ENCODE measurements around the gene HFE. TPM values are rescaled to one million over a fixed set of nuclear protein-coding genes. Genes with fewer than 3 reads are reported as not detected.

HFE gene
- total and polyA plus RNA-seq, 10 of the 15 experiments (the other 5 are each of a cell fraction or from before 2014, with no cell fraction given), result 0.52 to 5.9 (median 1.7) TPM

DNA sequence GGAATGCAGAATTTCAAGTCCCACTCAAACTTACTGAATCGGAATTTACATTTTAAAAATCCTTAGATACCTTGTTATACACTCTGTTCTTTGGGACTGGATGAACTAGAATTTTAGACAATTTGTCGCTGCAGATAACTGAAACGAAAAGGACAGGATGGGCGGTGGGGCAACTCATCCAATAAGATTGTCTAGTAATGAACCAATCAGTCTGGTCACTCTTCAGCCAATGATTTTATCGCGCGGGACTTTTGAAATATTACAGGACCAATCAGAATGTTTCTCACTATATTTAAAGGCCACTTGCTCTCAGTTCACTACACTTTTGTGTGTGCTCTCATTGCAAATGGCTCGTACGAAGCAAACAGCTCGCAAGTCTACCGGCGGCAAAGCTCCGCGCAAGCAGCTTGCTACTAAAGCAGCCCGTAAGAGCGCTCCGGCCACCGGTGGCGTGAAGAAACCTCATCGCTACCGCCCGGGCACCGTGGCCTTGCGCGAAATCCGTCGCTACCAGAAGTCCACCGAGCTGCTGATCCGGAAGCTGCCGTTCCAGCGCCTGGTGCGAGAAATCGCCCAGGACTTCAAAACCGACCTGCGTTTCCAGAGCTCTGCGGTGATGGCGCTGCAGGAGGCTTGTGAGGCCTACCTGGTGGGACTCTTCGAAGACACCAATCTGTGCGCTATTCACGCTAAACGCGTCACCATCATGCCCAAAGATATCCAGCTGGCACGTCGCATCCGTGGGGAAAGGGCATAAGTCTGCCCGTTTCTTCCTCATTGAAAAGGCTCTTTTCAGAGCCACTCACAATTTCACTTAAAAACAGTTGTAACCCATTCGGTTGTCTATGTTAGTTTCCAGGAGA lies 41.9 kb upstream of the HFE start (continued):
- TF ChIP-seq, protein P1, sequence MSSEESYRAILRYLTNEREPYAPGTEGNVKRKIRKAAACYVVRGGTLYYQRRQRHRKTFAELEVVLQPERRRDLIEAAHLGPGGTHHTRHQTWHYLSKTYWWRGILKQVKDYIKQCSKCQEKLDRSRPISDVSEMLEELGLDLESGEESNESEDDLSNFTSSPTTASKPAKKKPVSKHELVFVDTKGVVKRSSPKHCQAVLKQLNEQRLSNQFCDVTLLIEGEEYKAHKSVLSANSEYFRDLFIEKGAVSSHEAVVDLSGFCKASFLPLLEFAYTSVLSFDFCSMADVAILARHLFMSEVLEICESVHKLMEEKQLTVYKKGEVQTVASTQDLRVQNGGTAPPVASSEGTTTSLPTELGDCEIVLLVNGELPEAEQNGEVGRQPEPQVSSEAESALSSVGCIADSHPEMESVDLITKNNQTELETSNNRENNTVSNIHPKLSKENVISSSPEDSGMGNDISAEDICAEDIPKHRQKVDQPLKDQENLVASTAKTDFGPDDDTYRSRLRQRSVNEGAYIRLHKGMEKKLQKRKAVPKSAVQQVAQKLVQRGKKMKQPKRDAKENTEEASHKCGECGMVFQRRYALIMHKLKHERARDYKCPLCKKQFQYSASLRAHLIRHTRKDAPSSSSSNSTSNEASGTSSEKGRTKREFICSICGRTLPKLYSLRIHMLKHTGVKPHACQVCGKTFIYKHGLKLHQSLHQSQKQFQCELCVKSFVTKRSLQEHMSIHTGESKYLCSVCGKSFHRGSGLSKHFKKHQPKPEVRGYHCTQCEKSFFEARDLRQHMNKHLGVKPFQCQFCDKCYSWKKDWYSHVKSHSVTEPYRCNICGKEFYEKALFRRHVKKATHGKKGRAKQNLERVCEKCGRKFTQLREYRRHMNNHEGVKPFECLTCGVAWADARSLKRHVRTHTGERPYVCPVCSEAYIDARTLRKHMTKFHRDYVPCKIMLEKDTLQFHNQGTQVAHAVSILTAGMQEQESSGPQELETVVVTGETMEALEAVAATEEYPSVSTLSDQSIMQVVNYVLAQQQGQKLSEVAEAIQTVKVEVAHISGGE (CRISPR knock-in tag; IDR thresholded peaks at IDR 0.05), result no peak
- TF ChIP-seq TBL1XR1 (IDR thresholded peaks at IDR 0.05; ENCODE audit: low read depth, low read length) (no peak), PAX8 (IDR thresholded peaks at IDR 0.05) (no peak), CBX5 (IDR thresholded peaks at IDR 0.05; ENCODE audit: low read depth) (peak; percentile 56; the same call in 1 of the 2 replicates), CREB1 (IDR thresholded peaks at IDR 0.05; ENCODE audit: low read depth) (peak; percentile 23), ESRRA (IDR thresholded peaks at IDR 0.05; ENCODE audit: low read length) (no peak), NFYB (IDR thresholded peaks at IDR 0.05; ENCODE audit: insufficient read depth, low read depth, low read length) (peak; percentile 100), EED (IDR thresholded peaks at IDR 0.05; ENCODE audit: low read depth) (peak; percentile 23; the same call in 1 of the 2 replicates), NR2C1 (IDR thresholded peaks at IDR 0.05) (no peak), SMC3 (IDR thresholded peaks at IDR 0.05; ENCODE audit: borderline replicate concordance, low read length) (peak; percentile 10; the same call in 1 of the 2 replicates), BHLHE40 (IDR thresholded peaks at IDR 0.05; ENCODE audit: borderline replicate concordance in 1 of 2, low read depth in 2 of 2, low read length in 1 of 2) (peak; percentile 22 to 35; a peak in 1 of 4 replicates), RELA (IDR thresholded peaks at IDR 0.05; ENCODE audit: borderline replicate concordance, partially characterized antibody) (peak; percentile 28), MTA2 (IDR thresholded peaks at IDR 0.05; ENCODE audit: low read depth) (no peak), HDGF (IDR thresholded peaks at IDR 0.05) (no peak), CHD2 (IDR thresholded peaks at IDR 0.05; ENCODE audit: borderline replicate concordance, low read depth, low read length) (peak; percentile 60; the same call in 1 of the 2 replicates), TCF12 (IDR thresholded peaks at IDR 0.05; ENCODE audit: low read depth, low read length) (peak; percentile 88; the same call in 1 of the 2 replicates), STAT3 (IDR thresholded peaks at IDR 0.05; ENCODE audit: low read depth, low read length) (no peak), HSF1 (IDR thresholded peaks at IDR 0.05; ENCODE audit: low read depth, low read length) (no peak), PKNOX1 (IDR thresholded peaks at IDR 0.05) (no peak), BACH1 (IDR thresholded peaks at IDR 0.05; ENCODE audit: borderline replicate concordance) (peak; percentile 62; the same call in 1 of the 2 replicates), ZNF622 (IDR thresholded peaks at IDR 0.05) (no peak), RAD51 (IDR thresholded peaks at IDR 0.05) (0 out of 2 replicates have a peak, but pooled peaks have one; percentile 4)
- TF ChIP-seq, protein P2, sequence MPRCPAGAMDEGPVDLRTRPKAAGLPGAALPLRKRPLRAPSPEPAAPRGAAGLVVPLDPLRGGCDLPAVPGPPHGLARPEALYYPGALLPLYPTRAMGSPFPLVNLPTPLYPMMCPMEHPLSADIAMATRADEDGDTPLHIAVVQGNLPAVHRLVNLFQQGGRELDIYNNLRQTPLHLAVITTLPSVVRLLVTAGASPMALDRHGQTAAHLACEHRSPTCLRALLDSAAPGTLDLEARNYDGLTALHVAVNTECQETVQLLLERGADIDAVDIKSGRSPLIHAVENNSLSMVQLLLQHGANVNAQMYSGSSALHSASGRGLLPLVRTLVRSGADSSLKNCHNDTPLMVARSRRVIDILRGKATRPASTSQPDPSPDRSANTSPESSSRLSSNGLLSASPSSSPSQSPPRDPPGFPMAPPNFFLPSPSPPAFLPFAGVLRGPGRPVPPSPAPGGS (IDR thresholded peaks at IDR 0.05; ENCODE audit: borderline replicate concordance, insufficient read depth, low read depth, low read length, poor library complexity, severe bottlenecking), result no peak

Measured in GM12878 (cell line).